ACHN (cell line): ENCODE measurements around the gene CERS5.

Source experiments
- DNase-seq: peaks from one replicate; pipeline ENCODE4 v3.0.0-alpha.2; 2015
- in situ Hi-C: cut with HindIII; loops from 2 replicates; pipeline ENCODE4 v1.10.0; 2017; ENCODE audit warnings: low sequenced_read_pairs, low pct_ligation_motif_present, low pct_unique_long_range_greater_than_20kb

The CERS5 gene

DNA sequence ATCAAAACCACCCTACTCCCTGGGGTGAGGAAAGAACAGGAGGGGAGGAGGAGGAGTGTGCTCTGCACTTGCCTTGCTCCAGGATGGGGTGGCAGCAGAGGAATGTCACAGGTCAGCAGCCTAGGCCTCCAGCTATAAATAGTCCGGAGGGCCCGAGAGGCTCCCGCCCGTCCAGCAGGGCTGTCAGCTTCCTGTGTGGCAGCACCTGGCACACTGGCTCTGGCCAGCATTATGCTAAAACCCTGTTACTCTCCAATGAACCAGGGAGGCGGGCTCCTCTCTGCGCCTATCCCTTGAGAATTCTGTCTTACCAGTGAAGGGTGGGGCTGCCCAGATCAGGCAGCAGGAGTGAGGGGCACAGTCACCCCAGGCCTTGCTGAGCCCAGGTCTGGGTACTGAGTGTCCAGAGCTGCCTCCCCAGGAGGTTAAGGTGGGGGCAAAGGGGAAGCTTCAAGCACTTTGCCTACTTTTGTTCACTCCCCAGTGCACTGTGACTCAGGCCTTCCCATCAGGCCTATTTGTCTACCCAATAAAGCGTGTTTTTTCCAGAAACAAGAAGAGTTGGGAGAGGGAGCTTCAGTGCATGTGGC lies 56.3 kb downstream of the CERS5 start:
- peak; percentile 96 for DNase-seq
- in situ Hi-C loops = no loop called here

DNA sequence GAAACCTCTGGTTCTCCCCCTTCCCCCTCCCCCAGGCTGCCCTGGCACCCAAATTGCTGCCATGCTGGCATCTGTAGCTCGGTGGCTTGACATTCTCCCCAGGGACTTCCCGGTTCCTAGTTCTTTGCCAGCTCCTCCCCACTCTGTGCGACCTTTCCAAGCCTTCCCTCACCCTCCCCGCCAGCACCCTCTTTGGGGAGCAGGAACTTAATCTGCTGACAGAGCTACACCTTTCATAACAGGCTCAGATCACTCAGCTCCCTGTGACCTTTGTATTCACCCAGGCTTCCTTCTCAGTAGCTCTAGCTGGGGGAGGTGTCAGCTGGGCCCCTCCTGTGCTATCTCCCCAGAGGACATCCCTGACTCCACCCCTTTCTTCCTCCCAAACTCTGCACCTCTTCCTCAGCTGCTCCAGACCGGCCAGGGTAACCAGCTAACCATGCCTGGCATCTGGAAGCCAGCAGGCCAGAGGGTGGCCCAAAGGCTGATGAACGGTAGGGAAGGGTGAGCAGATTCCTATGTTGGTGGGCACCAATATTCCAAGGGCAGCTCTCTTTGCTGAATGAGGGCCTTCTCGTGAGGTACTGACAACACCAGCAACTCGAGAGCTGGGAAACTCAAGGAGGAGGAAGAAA lies 56.9 kb downstream of the CERS5 start:
- in situ Hi-C loops = no loop called here
- DNase-seq = no peak

DNA sequence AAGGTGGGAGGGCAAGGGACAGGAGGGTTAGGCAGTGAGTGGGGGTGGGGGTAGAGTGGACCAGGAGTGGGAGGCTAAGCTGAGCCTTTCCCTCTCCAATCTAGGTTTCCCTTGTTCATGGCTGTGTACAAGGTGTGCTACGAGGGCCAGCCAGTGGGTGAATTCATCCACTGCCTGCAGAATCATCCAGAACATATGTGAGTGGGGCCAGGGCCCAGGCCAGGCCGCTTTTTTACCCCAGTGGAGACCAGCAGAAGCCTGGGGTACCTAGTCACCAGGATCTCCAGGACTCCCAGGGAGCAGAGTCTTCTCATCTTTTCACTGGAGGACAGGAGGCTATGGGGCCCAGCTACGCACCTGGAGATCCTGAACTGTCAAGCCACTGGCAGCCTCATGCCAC lies 57.9 kb downstream of the CERS5 start:
- in situ Hi-C loops = no loop called here

DNA sequence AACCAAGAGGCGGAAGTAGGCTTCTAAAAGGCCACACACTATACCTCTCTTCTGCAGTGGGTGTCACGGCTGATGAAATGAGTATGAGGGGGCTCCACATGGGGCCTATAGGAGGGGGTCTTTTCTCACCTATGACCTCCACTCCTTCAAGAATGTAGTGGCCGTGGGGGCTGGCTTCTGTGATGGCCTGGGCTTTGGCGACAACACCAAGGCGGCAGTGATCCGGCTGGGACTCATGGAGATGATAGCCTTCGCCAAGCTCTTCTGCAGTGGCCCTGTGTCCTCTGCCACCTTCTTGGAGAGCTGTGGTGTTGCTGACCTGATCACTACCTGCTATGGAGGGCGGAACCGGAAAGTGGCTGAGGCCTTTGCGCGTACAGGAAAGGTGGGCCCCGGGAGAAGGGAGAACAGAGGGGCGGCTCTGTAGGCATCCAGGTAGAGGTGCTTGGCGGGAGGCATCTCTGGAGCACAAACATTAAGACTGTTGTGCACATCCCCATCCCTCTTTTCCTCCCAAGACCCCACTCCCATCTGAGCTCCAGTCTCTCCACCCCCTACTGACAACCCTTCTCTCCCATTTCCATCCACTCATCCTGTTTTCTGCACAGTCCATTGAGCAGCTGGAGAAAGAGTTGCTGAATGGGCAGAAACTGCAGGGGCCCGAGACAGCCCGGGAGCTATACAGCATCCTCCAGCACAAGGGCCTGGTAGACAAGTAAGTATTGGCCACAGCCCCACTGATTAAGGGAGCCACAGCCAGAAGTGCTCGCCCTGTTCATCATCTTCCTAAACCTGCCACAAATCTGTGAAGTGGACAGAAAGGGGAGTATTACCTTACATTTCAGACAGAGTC lies 59.5 kb downstream of the CERS5 start:
- in situ Hi-C loops = no loop called here

More for the DNA sequence above, 57.9 kb downstream of the CERS5 start:
- no peak for DNase-seq

DNA sequence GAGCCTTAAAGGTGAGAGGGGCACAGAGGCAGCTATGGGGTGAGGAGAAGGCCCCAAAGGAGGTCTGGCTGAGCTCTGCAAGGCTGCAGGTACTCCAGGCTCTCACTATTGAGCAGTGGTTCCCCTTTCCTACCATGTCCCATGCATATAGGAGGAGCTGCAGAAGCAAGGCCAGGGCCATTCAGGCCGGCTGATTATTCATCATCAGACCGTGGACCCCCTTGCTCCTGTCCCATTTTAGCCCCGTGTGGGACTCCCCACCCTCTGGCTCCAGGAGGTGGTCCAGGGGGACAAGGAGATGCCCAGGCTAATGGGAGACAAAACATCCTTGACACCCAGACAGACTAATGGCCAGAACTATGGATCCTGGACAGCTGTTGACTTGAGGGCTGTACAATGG lies 60.3 kb downstream of the CERS5 start:
- no peak for DNase-seq
- in situ Hi-C loops = no loop called here

More for the DNA sequence above, 59.5 kb downstream of the CERS5 start:
- DNase-seq = no peak

DNA sequence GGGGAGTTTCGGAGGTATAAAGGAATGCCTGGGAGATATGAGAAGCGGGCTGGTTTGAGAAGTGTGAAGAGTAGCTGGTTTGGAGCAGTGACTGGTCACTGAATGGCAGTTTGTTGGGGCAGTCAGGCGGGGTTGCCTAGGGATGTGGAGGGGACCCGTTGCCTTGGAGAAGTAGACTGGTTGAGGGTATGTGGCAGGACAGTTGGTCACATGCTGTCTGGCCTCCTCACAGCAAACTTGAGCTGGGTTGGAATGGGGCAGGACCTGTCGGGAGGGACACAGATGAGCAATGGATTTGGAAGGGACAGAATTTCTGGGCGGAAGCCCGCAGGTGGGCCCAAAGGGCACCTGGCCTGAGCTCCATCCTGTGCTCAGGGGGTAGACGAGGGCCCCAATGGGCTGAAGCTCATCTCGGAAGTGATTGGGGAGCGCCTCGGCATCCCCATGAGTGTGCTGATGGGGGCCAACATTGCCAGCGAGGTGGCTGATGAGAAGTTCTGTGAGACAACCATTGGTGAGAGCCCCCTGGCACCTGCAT lies 61.2 kb downstream of the CERS5 start:
- in situ Hi-C loops = no loop called here
- DNase-seq = no peak

DNA sequence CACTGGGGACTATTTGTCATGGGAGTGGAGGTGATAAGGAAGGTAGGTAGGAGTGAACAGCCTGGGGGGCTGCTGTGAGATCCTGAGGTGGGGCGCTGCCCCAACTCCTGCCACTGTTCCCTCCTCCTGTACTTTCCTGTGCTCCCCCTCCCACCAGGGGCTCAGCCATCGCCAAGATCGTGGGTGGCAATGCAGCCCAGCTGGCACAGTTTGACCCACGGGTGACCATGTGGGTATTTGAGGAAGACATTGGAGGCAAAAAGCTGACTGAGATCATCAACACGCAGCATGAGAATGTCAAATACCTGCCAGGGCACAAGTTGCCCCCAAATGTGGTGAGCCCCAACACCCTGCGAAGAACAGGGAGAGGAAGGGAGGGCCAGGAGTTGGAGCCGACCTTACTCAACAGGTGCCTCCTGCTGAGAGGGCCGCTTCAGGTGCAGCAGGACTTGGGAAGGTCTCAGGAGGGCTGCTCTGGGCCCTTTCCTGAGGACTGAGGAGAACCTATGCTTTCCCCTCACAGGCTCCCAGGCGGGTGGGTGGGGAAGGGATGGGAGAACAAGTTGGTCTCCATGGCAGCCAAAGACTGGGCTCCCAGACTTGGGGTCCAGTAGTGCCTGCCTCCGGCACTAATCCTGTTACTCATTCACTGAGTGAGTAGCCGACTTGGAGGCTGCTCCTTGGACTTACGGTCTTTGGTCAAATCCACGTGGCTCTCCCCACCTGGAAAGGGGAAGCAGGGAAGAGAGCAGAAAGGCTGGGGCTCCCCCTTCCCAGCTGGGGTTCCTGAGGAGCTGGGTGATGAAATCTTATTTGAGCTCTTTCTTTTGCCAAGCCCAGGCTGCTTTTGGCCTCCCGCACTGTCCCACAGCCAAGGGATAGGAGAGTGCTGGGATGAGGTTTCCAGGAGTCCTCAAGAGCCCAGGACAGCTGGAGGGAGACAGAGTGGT lies 62.5 kb downstream of the CERS5 start:
- DNase-seq = no peak
- in situ Hi-C loops = no loop called here

DNA sequence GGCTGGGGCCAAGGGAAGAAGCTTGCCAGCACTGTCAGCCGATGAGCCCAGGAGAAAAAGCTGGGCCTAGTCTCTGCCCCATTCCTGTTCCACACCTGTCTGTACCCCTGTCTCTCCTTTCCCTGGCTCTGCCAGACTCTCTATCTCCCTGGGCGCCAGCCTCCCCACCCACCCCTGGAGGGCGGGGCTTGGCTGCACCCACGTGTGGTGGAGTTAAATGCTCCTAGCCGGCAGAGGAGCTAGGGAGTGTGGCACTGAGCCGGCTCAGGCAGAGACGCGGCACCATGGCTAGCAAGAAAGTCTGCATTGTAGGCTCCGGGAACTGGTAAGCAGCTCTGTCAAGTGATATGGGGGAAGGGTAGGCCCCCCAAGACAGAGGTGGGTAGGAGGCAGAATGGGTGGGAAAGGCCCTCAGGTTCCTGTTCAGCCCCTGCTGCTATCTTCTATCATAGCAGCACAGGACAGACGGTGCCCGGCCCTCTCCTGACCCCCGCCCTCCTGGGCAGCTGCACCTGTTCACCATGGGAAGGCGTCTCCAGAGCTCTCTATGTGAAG lies 63.3 kb downstream of the CERS5 start, which contains the start of gene GPD1:
Gene GPD1, plus strand, starts transcription at position 242 of the 555 bp plus-strand sequence. Its CDS starts 43 bp downstream, at position 285.
- in situ Hi-C loops = no loop called here
- DNase-seq = peak; percentile 81

DNA sequence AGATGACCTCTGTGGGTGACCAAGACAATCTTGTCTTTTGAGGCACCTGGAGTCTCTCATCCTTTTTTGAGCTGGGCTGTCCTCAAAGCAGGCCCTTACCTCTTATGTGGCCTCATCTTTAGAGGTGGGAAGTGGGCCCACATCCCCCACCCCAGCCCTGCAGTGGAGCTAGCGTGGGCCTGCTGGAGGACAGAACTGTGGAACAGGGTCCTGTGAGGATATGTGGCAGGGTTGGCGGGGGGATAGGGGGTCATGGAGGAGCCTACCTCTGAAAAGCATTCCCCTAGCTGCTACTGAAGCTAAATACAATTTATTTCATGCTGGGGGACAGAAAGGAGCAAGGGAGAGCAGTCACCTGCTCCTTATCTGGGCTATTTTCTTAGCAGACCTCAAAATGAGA lies 63.8 kb downstream of the CERS5 start:
- no peak for DNase-seq
- in situ Hi-C loops = no loop called here

DNA sequence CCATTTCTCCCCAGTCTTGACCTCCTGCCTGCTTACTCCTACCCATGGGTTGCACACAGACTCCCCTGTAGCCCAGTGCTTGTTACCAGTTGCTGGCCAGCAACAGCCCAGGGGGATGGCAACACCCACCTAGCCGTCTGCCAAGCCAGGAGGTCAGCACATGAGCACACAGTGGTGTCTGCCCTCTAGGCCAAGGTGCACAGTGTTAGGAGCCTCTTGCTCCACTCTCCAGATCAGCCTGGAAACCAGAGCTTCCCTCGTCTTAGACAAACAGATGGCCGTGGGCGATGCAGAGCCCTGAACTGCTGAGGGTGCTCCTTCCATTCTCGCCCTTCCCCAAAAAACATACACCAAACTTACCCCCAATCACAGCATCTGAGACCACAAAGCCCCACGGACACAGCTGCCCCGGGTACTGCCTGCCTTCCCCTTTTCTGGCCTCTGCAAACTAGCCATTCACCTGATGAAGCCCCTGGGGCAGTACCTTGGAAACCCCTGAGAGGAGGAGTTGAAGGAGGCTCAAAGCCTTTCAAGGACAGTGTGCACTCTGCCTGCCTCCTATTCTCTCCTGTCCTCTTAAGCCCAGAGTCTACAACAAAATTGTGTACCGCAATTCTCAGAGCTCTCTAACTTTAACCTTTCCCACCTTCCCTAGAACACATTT lies 64.4 kb downstream of the CERS5 start:
- in situ Hi-C loops = no loop called here
- no peak for DNase-seq

DNA sequence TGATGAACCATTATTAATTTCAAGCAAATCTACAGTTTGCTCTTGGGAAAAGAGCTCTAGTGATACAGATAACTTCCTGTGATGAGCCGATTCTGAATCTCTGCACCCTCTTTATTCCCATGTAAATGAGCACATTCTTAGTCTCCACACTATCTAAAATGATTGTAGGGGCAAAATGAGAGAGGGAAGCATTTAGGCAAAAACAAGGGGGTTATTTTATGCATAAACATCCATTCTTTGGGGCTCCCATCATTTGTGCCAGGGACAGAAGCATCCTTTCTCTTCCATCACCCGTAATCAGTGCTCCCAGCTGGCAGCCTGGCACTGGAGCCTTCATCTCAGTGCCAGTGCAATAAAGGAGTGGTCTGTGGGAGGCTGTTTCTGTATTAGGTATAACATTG lies 65.0 kb downstream of the CERS5 start:
- DNase-seq = no peak
- in situ Hi-C loops = no loop called here

DNA sequence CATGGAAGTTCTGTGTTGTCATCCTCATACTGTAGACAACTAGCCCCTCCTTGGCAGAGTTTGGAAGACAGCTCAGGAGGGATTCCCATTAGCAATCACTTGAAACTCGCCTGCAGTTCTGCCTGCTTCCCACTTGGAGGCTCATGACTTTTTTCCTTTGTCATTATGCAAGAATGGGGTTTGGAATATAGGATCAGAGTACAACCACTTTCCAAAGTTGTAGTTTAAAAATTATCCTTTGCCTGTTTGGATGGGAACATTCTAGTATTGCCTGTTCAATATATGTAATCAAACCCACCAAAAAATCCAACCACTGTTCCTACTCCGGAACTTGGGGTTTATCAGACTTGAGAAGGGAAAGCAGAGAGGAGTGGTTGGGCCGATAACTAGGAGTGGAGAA lies 65.5 kb downstream of the CERS5 start:
- in situ Hi-C loops = no loop called here
- peak; percentile 68 for DNase-seq

DNA sequence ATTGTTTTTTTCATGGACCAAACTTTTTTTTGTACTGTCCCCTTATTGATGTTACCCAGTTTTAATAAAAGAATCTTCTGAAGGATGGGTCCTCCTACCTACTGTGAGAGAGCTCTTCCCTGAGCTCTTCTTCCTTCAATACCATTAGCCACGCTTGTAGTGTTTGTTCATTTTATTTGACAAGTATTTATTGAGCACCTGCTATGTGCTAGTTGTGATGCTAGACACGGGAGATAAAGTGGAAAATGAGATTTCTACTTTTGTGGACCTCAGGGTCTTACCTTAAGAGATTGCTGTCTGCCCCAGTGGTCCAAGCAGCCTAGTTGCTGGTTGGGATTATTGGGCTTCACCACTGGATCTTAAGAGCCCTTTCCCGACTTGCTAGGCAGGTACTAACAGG lies 66.6 kb downstream of the CERS5 start:
- in situ Hi-C loops = no loop called here
- DNase-seq = no peak

DNA sequence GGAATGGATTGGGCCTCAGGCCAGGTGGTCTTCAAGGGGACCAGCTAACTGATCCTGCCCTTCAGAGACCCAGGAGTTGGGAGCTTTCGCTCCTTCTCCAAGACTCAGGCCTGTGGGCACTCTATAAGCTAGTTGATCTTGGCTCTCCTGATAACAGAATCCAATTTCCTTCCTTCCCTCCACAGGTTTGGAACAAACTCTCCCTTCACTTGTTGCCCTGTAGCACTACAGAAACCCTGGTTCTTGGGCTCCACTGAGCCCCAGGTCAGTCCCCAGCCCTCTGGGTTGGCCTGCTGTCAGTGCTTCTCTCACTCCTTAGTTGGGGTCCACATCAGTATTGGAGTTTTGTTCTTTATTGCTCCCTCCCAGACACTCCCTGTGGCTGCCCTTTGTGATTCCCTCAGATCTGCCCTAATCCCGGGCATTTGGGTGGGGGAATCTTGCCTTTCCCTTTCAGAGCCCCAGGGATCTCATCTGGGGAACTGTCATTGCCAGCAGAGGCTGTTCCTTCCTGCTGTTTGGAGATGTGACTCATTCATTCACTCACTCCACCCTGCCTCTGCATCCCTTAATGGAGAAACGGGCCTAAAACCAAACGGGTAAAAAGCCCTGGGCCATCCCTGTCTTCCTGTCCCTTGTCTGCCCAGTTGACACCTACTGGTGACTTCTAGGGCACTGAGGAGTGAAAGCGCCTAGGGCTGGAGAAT lies 67.7 kb downstream of the CERS5 start:
- in situ Hi-C loops = no loop called here
- no peak for DNase-seq

DNA sequence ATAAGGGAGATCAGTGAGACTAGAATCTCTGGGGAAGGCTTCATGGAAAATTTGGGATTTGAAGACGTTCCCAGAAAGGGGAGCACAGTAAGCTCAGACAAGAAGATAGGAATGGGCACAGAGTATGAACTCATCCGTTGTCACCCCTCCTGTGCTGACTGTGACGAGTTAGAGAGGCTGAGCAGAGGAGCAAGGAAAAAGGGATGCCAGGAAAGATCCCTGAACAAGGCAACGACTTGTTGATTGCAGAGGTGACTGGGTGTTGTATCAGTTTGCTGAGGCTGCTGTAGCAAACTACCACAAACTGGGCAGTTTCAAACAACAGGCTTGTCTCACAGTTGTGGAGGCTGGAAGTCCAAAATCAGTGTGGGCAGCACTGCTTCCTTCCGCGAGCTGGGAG lies 69.2 kb downstream of the CERS5 start:
- in situ Hi-C loops = no loop called here

DNA sequence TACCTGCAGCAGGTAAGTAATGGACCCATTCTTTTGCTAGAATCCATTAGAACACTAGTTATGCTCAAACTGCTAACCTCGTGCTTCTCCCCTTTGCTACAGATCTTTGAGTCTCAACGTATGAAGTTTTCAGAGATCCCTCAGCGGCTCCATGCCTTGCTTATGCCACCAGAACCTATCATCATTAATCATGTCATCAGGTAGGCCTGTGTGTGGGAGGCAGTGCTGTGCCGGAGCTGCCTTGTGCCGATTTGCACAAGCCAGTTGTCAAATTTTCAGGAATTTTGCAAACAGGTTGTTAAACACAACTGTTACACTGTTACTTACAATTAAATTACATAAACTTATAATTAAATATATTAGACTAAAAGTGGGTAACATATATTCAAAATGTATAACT lies 76.8 kb downstream of the CERS5 start:
- in situ Hi-C loops = no loop called here
- DNase-seq = no peak

More for the DNA sequence above, 69.2 kb downstream of the CERS5 start:
- no peak for DNase-seq

DNA sequence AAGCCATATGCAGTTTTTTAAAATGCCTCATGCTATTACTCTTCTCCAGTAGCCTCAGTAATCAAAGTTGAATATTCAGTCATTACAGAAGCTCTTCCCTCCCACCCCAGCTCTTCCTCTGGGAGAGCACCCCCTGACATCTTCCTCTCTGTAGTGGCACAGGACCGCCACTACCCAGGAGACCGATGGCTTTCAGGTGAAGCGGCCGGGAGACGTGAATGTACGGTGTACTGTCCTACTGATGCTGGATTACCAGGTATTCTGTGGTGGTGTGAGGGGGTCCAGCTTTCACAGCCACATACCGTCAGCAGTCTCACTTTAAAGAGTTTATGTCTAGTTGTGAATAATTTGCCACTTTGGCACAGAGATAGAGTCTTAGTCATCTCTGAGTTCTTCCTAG lies 77.4 kb downstream of the CERS5 start:
- in situ Hi-C loops = no loop called here
- DNase-seq = no peak
